Adipocyte (in vitro differentiated cells): ENCODE measurements around the gene MBD4.

ENCODE experiments used
- DNase-seq: peaks from one replicate; pipeline ENCODE4 v3.0.0-alpha.2; 2015; ENCODE audit warnings: low read depth
- H3K27me3 ChIP-seq: replicated peaks from 2 replicates; pipeline ENCODE4 v1.7.0; 2013; ENCODE audit warnings: mild to moderate bottlenecking, low read length, moderate library complexity; ENCODE audit not compliant: control insufficient read depth, insufficient read depth
- H3K36me3 ChIP-seq: 2 replicates; pipeline ENCODE4 v1.7.0; 2013; ENCODE audit warnings: low read length, mild to moderate bottlenecking, moderate library complexity; ENCODE audit not compliant: control insufficient read depth, insufficient read depth, severe bottlenecking
- H3K4me1 ChIP-seq: 2 replicates; pipeline ENCODE4 v1.7.0; 2013; ENCODE audit warnings: mild to moderate bottlenecking, low read length, moderate library complexity; ENCODE audit not compliant: control insufficient read depth, insufficient read depth
- H3K4me3 ChIP-seq: 2 replicates; pipeline ENCODE4 v1.7.0; 2013; ENCODE audit warnings: mild to moderate bottlenecking, low read length, moderate library complexity
- H3K9ac ChIP-seq: 2 replicates; pipeline ENCODE4 v1.7.0; 2013; ENCODE audit warnings: mild to moderate bottlenecking, low read length, moderate library complexity
- H3K9me3 ChIP-seq: 2 replicates; pipeline ENCODE4 v1.7.0; 2013; ENCODE audit warnings: mild to moderate bottlenecking, low read length, moderate library complexity; ENCODE audit not compliant: control insufficient read depth

The MBD4 gene

DNA sequence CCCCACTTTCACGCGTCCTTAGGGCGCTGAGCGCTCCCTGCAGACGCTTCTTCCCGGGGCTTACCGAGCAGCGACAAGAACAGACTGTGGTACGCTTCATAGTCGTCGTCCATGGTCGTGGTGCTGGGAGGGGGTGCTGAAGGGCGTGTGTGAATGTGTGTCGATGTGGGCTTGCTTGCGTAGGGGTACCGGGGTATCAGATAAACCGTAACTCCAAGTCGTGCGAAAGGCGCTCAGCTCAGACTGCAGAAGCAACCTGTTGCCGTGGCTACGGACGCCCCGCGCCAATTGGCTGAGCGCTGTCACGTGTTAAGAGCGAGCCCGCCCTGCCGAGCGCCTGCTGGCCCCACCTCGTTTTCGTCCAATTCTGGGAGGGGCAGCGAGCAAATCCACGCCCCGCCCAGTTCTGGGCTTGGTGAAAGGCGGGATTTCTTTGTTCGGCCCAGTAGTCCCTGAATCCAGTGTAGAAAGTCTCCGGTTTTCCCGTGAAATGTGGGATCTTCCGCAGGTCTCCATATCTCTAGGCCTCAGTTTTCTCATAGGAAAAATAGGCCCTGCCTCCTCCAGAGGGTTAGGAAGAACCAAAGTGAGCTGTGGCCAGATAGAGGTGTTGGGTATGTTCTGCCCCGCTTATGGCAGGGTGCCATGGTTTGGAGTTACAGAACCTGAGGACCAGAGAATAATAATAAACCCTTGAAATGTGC lies 11.2 kb downstream of the MBD4 start, which contains the start of gene EFCAB12:
Gene EFCAB12, minus strand, starts transcription at position 261 of the 704 bp plus-strand sequence. Its CDS starts 148 bp downstream, at position 113.
- no peaks in the 10 kb centered on the region for H3K9me3 ChIP-seq
- no peaks in the 10 kb centered on the region for H3K27me3 ChIP-seq
- DNase-seq = peak; percentile 97
- H3K9ac ChIP-seq = peak within 1 kb of the TSS; percentile 58
- H3K4me1 ChIP-seq = peaks cover 11% of the 10 kb centered on the region
- peaks cover 39% of the 10 kb centered on the region for H3K36me3 ChIP-seq
- H3K4me3 ChIP-seq = peak within 1 kb of the TSS; percentile 80

DNA sequence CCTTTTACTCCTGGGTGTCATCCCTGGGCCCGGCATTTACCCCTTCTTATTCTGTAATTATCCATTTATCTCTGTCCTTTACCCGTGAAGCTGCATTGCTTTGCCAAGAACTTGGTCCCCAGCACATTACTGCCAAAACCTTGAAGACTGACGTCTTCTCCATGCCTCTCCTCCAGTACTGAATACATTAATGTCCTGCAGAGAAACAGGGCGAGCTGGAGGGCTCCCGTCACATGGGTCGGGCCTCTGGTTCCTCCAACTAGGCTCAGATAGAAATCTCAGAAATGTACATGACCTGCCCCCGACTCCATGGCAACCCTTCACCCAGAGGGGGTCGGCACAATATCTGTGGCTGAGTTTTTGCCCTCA lies 11.8 kb downstream of the MBD4 start:
- Histone ChIP-seq H3K9me3 (no peaks in the 10 kb centered on the region), H3K27me3 (no peaks in the 10 kb centered on the region), H3K4me3 (peak overlapping the region; percentile 80), H3K9ac (peak overlapping the region; percentile 58), H3K36me3 (peaks cover 34% of the 10 kb centered on the region), H3K4me1 (peaks cover 11% of the 10 kb centered on the region)
- DNase-seq = no peak

DNA sequence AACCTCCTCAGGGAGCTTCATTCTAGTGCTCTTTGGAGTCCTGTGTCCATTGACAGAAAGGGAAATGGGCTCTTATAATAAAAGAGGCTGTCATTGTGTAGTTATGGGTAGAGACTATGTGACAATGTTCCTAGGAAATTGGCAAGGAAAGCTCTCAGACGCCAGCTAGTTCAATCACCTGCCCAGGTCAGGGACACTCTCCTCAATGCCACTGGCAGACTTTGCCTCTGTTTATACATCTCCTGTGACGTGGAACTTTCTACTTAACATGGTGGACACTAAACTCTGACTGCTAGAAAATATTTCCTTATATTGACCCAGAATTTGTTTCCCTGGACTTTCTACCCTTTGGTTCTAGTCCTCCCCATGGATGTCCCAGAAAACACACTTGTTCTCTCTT lies 14.1 kb downstream of the MBD4 start:
- H3K36me3 ChIP-seq = peaks cover 10% of the 10 kb centered on the region
- DNase-seq = no peak
- H3K27me3 ChIP-seq = no peaks in the 10 kb centered on the region
- no peaks in the 10 kb centered on the region for H3K9me3 ChIP-seq
- H3K4me3 ChIP-seq = no peak overlapping the region
- peaks cover 11% of the 10 kb centered on the region for H3K4me1 ChIP-seq
- H3K9ac ChIP-seq = no peak overlapping the region

DNA sequence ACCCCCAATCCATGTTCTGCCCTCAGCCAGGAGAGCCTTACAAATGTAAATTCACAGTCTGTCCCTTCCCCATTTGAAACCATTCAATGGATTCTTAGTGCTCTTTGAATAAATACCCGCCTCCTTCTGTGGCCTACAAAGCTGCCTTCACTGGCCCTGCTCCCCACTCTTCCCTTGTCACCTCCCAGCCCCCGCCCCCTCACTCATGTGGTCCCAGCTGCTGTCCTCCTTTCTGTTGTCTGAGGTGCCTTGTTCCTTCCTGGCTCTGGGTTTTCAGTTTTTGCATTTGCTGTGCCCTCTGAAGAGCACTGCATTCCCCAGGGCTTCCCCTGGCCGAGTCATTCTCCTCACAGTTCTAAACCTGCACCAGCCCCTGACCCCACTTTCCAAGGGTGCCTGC lies 14.5 kb downstream of the MBD4 start:
- Histone ChIP-seq H3K4me1 (peaks cover 11% of the 10 kb centered on the region), H3K9me3 (no peaks in the 10 kb centered on the region), H3K27me3 (no peaks in the 10 kb centered on the region), H3K9ac (no peak overlapping the region), H3K4me3 (no peak overlapping the region), H3K36me3 (peaks cover 6% of the 10 kb centered on the region)
- no peak for DNase-seq

DNA sequence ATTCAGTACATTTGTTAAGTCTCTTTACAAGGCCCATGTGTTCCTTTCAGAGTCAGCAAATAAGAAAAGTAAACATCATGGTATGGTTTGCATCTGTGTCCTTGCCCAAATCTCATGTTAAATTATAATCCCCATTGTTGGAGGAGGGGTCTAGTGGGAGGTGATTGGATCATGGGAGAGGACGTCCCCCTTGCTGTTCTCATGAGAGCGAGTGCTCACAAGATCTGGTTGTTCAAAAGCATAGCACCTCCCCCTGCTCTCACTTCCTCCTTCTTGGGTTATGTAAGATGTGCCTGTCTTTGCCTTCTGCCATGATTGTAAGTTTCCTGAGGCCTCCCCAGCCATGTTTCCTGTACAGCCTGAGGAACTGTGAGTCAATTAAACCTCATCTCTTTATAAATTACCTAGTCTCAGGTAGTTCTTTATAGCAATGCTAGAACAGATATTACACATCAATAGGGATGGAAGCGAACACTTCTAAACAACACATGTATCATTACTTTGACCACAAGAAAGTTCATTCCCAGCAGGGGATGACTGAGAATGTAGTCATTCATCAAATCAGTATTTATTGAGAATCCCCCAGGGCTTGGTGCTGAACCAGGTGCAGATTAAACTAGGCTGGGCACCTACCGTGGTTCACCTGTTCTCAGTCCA lies 15.4 kb downstream of the MBD4 start:
- Histone ChIP-seq H3K4me3 (no peak overlapping the region), H3K36me3 (no peaks in the 10 kb centered on the region), H3K27me3 (no peaks in the 10 kb centered on the region), H3K9ac (no peak overlapping the region), H3K9me3 (no peaks in the 10 kb centered on the region), H3K4me1 (peaks cover 11% of the 10 kb centered on the region)
- no peak for DNase-seq

DNA sequence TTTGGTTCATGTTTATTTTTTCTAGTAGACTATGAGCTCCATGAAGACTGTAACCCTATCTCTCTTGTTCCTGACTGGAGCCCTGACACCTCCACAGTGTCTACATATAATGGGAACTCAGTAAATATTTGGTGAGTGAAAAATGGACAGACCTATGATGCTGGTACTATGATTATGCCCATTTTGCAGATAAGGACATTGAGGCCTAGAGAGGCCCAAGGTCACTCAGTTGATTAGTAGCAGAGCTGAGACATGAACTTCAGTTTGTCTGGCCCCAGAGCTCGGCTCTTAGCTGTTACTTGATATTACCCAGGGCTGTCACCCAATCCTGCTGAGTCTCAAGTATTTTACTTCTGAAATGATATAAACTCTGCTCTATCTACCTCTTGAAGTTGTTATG lies 16.9 kb downstream of the MBD4 start:
- H3K9me3 ChIP-seq = no peaks in the 10 kb centered on the region
- H3K4me1 ChIP-seq = peaks cover 3% of the 10 kb centered on the region
- H3K9ac ChIP-seq = no peak overlapping the region
- no peaks in the 10 kb centered on the region for H3K27me3 ChIP-seq
- H3K36me3 ChIP-seq = no peaks in the 10 kb centered on the region
- no peak for DNase-seq
- H3K4me3 ChIP-seq = no peak overlapping the region

DNA sequence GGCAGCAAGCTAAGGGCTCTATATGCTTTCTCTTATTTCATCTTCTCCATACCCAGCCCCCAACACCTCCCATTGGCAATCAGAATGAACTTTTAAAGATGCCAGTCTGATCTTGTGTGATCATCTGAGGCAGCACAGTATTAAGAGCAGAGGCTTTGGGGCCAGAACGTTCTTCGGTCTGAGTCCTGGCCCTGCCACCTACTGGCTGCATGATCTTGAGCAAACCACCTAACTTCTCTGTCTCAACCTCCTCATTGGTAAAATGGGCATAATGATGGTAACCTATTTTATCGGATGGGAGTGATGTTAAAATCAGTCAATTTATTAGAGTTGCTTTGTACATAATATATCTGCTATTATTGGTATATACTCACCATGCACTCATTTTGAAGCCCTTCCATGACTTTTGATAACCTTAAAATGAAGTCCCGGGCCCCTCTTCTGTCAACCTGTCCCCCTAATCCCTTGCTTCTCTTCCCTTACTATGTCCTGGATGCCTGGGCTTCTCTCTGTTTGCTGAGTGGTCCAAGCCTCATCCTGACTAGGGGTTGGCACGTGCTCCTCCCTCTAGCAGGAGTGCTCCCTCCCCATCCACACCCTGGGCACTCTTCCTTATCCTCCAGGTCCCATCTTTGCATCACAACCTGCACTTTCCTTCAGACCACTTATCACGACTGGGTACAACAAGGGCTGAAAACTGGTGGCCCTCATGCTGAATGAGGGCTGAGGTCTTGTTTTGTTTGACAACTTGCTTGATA lies 17.6 kb downstream of the MBD4 start:
- Histone ChIP-seq H3K27me3 (no peaks in the 10 kb centered on the region), H3K4me3 (no peak overlapping the region), H3K4me1 (no peaks in the 10 kb centered on the region), H3K9ac (no peak overlapping the region), H3K36me3 (no peaks in the 10 kb centered on the region), H3K9me3 (no peaks in the 10 kb centered on the region)
- DNase-seq = no peak

DNA sequence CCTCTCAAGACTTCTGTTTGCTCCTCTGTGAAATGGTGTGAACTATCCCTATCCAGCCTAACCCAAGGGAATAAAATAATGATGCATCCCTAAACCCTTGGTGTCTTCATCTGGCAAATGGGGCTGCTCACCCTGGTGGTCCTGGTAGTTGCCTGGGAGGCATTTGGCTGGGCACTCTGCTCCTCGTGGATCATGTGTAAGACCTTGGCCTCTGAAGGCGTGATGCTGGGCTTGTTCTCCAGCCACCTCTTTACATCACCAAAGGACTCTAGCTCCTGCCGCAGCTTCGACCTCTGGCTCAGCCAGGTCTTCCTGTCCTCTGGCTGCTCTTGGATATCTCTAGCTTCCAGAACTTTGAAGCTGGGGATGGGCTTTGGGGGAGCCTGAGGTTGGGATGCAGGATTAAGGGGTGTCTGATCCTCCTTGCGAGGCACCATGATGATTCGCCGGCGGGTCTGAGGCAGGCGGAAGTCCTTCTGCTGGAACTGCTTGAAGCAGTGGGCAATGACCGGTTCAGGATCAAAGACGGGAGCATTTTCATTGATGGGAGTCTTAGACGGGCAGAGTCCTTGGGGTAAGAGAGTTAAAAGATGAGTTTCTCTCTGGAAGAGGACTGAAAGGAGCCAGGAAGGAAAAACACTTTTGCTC lies 18.4 kb downstream of the MBD4 start:
- no peak for DNase-seq
- H3K4me1 ChIP-seq = no peaks in the 10 kb centered on the region
- H3K4me3 ChIP-seq = no peak overlapping the region
- no peaks in the 10 kb centered on the region for H3K27me3 ChIP-seq
- no peaks in the 10 kb centered on the region for H3K36me3 ChIP-seq
- no peaks in the 10 kb centered on the region for H3K9me3 ChIP-seq
- H3K9ac ChIP-seq = no peak overlapping the region

DNA sequence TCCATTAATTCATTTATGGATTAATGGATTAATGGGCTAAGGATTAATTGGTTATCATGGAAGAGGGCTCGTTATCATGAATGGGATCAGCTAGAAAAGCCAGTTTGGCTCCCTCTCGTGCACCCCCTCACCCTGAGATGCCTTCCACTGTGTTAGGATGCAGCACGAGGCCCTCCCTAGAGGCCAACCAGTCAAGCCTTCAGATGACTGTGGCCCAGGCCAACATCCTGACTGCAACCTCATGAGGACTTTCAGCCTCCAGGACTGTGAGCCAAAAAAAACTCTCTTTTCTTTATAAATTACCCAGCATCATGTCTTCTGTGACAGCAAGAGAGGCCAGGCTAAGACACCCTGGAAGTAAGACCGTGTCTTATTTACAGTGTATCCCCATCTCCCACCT lies 20.3 kb downstream of the MBD4 start:
- no peak for DNase-seq
- Histone ChIP-seq H3K9ac (no peak overlapping the region), H3K4me3 (no peak overlapping the region), H3K36me3 (no peaks in the 10 kb centered on the region), H3K4me1 (no peaks in the 10 kb centered on the region), H3K9me3 (no peaks in the 10 kb centered on the region), H3K27me3 (no peaks in the 10 kb centered on the region)

DNA sequence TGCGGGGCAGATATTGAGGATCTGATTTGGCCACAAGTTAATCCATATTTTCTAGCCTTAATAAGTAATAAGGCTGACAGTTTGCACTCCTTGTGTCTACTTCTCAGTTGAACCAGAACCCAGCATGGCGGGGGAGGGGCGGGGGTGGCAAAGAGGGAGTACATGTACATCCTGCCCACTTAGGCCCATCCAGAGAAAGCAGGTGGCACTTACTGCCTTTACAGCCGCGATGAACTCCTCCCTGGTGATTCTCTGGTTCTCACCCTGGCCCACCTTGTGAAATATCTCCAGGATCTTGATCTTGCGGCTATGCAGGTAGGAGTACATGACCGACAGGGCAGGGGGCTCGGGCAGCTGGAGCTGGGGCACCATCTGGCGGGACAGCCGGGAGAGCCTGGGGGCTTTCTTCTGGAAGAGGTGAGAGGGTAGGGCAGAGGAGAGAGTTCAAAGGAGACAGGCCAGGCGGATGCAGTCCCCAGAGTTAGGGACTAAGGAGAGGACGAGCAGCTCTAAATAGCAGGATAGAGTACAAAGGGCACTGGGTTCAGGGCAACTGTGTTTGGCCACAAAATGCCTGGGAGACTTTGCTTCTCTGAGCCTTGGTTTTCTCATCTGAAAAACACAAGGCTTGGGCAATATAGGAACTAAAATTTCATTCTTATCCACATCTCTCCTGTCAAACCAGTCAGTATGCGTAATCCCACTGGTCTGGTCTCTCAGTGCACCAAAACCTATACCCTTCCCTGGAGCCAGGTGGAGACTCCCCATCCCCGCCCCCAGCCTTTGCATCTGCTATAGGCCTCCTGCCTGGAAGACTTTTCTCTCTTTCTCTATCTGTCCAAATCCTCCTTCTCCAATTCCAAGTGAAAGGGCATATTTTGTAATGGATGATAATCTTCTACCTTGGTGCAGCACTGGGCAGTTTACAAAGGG lies 21.4 kb downstream of the MBD4 start:
- no peak for DNase-seq
- no peak overlapping the region for H3K9ac ChIP-seq
- H3K27me3 ChIP-seq = no peaks in the 10 kb centered on the region
- H3K36me3 ChIP-seq = no peaks in the 10 kb centered on the region
- no peak overlapping the region for H3K4me3 ChIP-seq
- H3K4me1 ChIP-seq = peaks cover 5% of the 10 kb centered on the region
- no peaks in the 10 kb centered on the region for H3K9me3 ChIP-seq
